Measurements from ENCODE around the gene FRMD1.

- TF ChIP-seq SP1 (IDR thresholded peaks at IDR 0.05; ENCODE audit: low read depth) (no peak), CEBPB (IDR thresholded peaks at IDR 0.05; ENCODE audit: low read depth) (no peak)
Observed at GRCh38 chr6:168013250-168013915, 65.6 kb downstream of the FRMD1 start.

All from HCT116 (cell line).